HCT116 (cell line): ENCODE results near the gene SGF29. TPM values are rescaled to one million over a fixed set of nuclear protein-coding genes. Genes with fewer than 3 reads are reported as not detected.
"Not testable (repeated sequence)": the region's sequence is repeated elsewhere in the genome, so short reads cannot be mapped to it uniquely, and the experiment has no call there.

ENCODE experiments used
- ATAC-seq: fragments of 200-7000 bp; cut with Tn5 transposase; 2 replicates; pipeline ENCODE4 v1.9.1; 2020; ENCODE audit warnings: mild to moderate bottlenecking, moderate library complexity
- BruUV-seq: library from RNA; stranded (reverse); fragments of 400-500 nt; replicated peaks from 2 replicates; lab custom pipeline; 2021; lab: Mats Ljungman, UMichigan
- CTCF ChIA-PET: fragments of 300-600 bp; sonication (Branson Sonifier 250); formaldehyde crosslinking; loops from one replicate; lab custom pipeline; 2021; ENCODE audit warnings: antibody characterized with exemption; lab: Charles Lee
- POLR2A ChIA-PET: fragments of 300-600, 350-600 bp; sonication (Branson Sonifier 250); formaldehyde crosslinking; loops from one replicate; lab custom pipeline; 2021; ENCODE audit warnings: antibody characterized with exemption; lab: Charles Lee
- RAD21 ChIA-PET, 2 experiments: fragments of 300-600 bp; sonication (Branson Sonifier 250); formaldehyde crosslinking; loops; one replicate each; lab custom pipeline; 2023; ENCODE audit warnings: low total read pairs in 2 of 2; ENCODE audit not compliant: uncharacterized antibody in 2 of 2, unreplicated experiment in 2 of 2, low non-redundant PET in 1 of 2; lab: Charles Lee
- DNase-seq: peaks from one replicate; pipeline ENCODE4 v3.0.0-alpha.2; 2010; ENCODE audit warnings: low read depth, low spot score
- H2AFZ ChIP-seq: fragments of 200-600 bp; shearing (Covaris generic), sonication (generic); 2 replicates; pipeline ENCODE4 v1.6.1; 2017; ENCODE audit warnings: low read depth, mixed run types, mixed read lengths, antibody characterized with exemption, low read length; ENCODE audit not compliant: poor library complexity, severe bottlenecking
- H3K27ac ChIP-seq: 2 replicates; pipeline ENCODE4 v1.5.1; 2012; ENCODE audit warnings: low read depth, low read length
- H3K27me3 ChIP-seq: fragments of 200-600 bp; sonication (generic); 2 replicates; pipeline ENCODE4 v1.6.1; 2016; ENCODE audit warnings: mixed run types, low read length, mixed read lengths; ENCODE audit not compliant: insufficient read depth
- H3K36me3 ChIP-seq, 2 experiments: fragments of 200-500 bp in 1 of 2; fragments of 200-600 bp in 1 of 2; sonication (Bioruptor generic) in 1 of 2; sonication (generic) in 1 of 2; 2 replicates each; pipeline versions ENCODE4 v1.5.1 to v1.6.1; 2014 to 2016; ENCODE audit warnings: low read length in 2 of 2, inconsistent platforms in 1 of 2, mixed read lengths in 1 of 2, mixed run types in 1 of 2; ENCODE audit not compliant: insufficient read depth in 2 of 2, control insufficient read depth in 1 of 2
- H3K4me1 ChIP-seq, 2 experiments: fragments of 200-600 bp in 1 of 2; sonication (generic) in 1 of 2; 2 replicates each; pipeline versions ENCODE4 v1.5.1 to v1.6.1; 2012 to 2017; ENCODE audit warnings: low read length in 2 of 2, inconsistent platforms in 1 of 2, mild to moderate bottlenecking in 1 of 2, mixed read lengths in 1 of 2, mixed run types in 1 of 2, moderate library complexity in 1 of 2; ENCODE audit not compliant: insufficient read depth in 2 of 2, control insufficient read depth in 1 of 2
- H3K4me2 ChIP-seq: fragments of 200-600 bp; sonication (generic); 2 replicates; pipeline ENCODE4 v1.6.1; 2017; ENCODE audit warnings: mixed run types, low read length, mixed read lengths
- H3K4me3 ChIP-seq, 2 experiments: fragments of 200-600 bp in 1 of 2; sonication (generic) in 1 of 2; replicated peaks in 1 of 2; 2 replicates each; pipeline ENCODE4 v1.5.1; 2011 to 2016; ENCODE audit warnings: low read length in 2 of 2, control low read depth in 1 of 2, low read depth in 1 of 2, mild to moderate bottlenecking in 1 of 2, mixed read lengths in 1 of 2, mixed run types in 1 of 2
- H3K79me2 ChIP-seq: fragments of 200-600 bp; sonication (generic); 2 replicates; pipeline ENCODE4 v1.6.1; 2017; ENCODE audit warnings: mild to moderate bottlenecking, mixed run types, low read length, moderate library complexity, mixed read lengths; ENCODE audit not compliant: insufficient read depth
- H3K9ac ChIP-seq: fragments of 200-600 bp; sonication (generic); 2 replicates; pipeline ENCODE4 v1.6.1; 2016; ENCODE audit warnings: low read length, mixed read lengths
- H3K9me2 ChIP-seq: fragments of 200-600 bp; sonication (generic), shearing (Covaris generic); 2 replicates; pipeline ENCODE4 v1.6.1; 2017; ENCODE audit warnings: mixed run types, mild to moderate bottlenecking, moderate library complexity; ENCODE audit not compliant: insufficient read depth
- H3K9me3 ChIP-seq, 2 experiments: fragments of 200-500 bp in 1 of 2; fragments of 200-600 bp in 1 of 2; sonication (Bioruptor generic) in 1 of 2; sonication (generic) in 1 of 2; 2 replicates each; pipeline ENCODE4 v1.6.1; 2014 to 2017; ENCODE audit warnings: low read length in 2 of 2, mixed read lengths in 2 of 2, inconsistent platforms in 1 of 2, low read depth in 1 of 2, mild to moderate bottlenecking in 1 of 2, mixed run types in 1 of 2, moderate library complexity in 1 of 2; ENCODE audit not compliant: control insufficient read depth in 1 of 2, insufficient read depth in 1 of 2
- H4K20me1 ChIP-seq: fragments of 200-600 bp; sonication (generic), shearing (Covaris generic); 2 replicates; pipeline ENCODE4 v1.6.1; 2017; ENCODE audit warnings: mixed run types, mild to moderate bottlenecking, moderate library complexity; ENCODE audit not compliant: insufficient read depth
- intact Hi-C: fragments of 100-400 bp; cut with micrococcal nuclease; formaldehyde crosslinking; loops from 2 replicates; pipeline ENCODE4 v1.10.0; 2022
- total RNA-seq: library from RNA; stranded (reverse); gene quantifications from one replicate; pipeline ENCODE4 v1.2.1, GENCODE V29; 2021; ENCODE audit not compliant: unreplicated experiment

SGF29 gene
- total RNA-seq, 1 experiment from 2014 or later: 19.7 TPM

- H3K4me3 ChIP-seq, RAD21 ChIA-PET, H4K20me1 ChIP-seq, H2AFZ ChIP-seq, H3K36me3 ChIP-seq, H3K4me2 ChIP-seq, H3K9ac ChIP-seq, BruUV-seq, intact Hi-C loops, H3K79me2 ChIP-seq, CTCF ChIA-PET, H3K9me2 ChIP-seq, H3K27ac ChIP-seq, POLR2A ChIA-PET, H3K27me3 ChIP-seq, DNase-seq, H3K9me3 ChIP-seq: not testable (repeated sequence)
- peak; percentile 60 for ATAC-seq
- H3K4me1 ChIP-seq: peaks cover 7 to 18% of the 10 kb centered on the region in 2 experiments; a peak in 3 of 4 replicates
These were observed 58.9 kb downstream of the SGF29 start for GRCh38 chr16:28612359-28613280.

- peaks cover 7 to 18% of the 10 kb centered on the region in 2 experiments; a peak in 3 of 4 replicates for H3K4me1 ChIP-seq
- H3K4me2 ChIP-seq, POLR2A ChIA-PET, RAD21 ChIA-PET, H3K9me3 ChIP-seq, BruUV-seq, H3K9me2 ChIP-seq, CTCF ChIA-PET, H2AFZ ChIP-seq, H3K4me3 ChIP-seq, H3K9ac ChIP-seq, H4K20me1 ChIP-seq, intact Hi-C loops, ATAC-seq, H3K27me3 ChIP-seq, H3K36me3 ChIP-seq, H3K27ac ChIP-seq, DNase-seq, H3K79me2 ChIP-seq: not testable (repeated sequence)
These were observed 60.2 kb downstream of the SGF29 start for GRCh38 chr16:28613912-28614311.

- H3K27me3 ChIP-seq, BruUV-seq, H3K9me3 ChIP-seq, H3K9me2 ChIP-seq, H3K79me2 ChIP-seq, CTCF ChIA-PET, H3K27ac ChIP-seq, intact Hi-C loops, H3K4me3 ChIP-seq, H3K36me3 ChIP-seq, H2AFZ ChIP-seq, DNase-seq, POLR2A ChIA-PET, H3K9ac ChIP-seq, H4K20me1 ChIP-seq, ATAC-seq, H3K4me2 ChIP-seq, RAD21 ChIA-PET: not testable (repeated sequence)
- peaks cover 3 to 12% of the 10 kb centered on the region in 2 experiments; a peak in 3 of 4 replicates for H3K4me1 ChIP-seq
These were observed 60.8 kb downstream of the SGF29 start for GRCh38 chr16:28614561-28614960.
